Smooth muscle cell (in vitro differentiated cells): ENCODE measurements around the gene CST11. TPM values are rescaled to one million over a fixed set of nuclear protein-coding genes. Genes with fewer than 3 reads are reported as not detected.

Source experiments
- DNase-seq: peaks from one replicate; lab custom pipeline; 2025; ENCODE audit not compliant: unreplicated experiment; lab: John Stamatoyannopoulos, UW
- H2AFZ ChIP-seq: fragments of 200-600 bp; sonication (generic); 2 replicates; pipeline ENCODE4 v1.6.0; 2016; ENCODE audit warnings: antibody characterized with exemption, low read depth, mild to moderate bottlenecking
- H3F3A ChIP-seq: fragments of 200-600 bp; sonication (generic); 2 replicates; pipeline ENCODE4 v1.6.0; 2017; ENCODE audit warnings: antibody characterized with exemption, low read depth
- H3K27ac ChIP-seq: fragments of 200-600 bp; sonication (generic); 2 replicates; pipeline ENCODE4 v1.5.1; 2016; ENCODE audit warnings: low read depth, mild to moderate bottlenecking
- H3K27me3 ChIP-seq: fragments of 200-600 bp; sonication (generic); 2 replicates; pipeline ENCODE4 v1.6.1; 2016; ENCODE audit warnings: low read depth, mild to moderate bottlenecking
- H3K36me3 ChIP-seq: fragments of 200-600 bp; sonication (generic); 2 replicates; pipeline ENCODE4 v1.5.1; 2016; ENCODE audit warnings: low read depth
- H3K4me1 ChIP-seq: fragments of 200-600 bp; sonication (generic); 2 replicates; pipeline ENCODE4 v1.5.1; 2016; ENCODE audit warnings: low read depth
- H3K4me2 ChIP-seq: fragments of 200-600 bp; sonication (generic); 2 replicates; pipeline ENCODE4 v1.6.0; 2016; ENCODE audit warnings: mild to moderate bottlenecking
- H3K4me3 ChIP-seq: fragments of 200-600 bp; sonication (generic); 2 replicates; pipeline ENCODE4 v1.5.1; 2016; ENCODE audit warnings: mild to moderate bottlenecking
- H3K79me2 ChIP-seq: fragments of 200-600 bp; sonication (generic); 2 replicates; pipeline ENCODE4 v1.6.0; 2016; ENCODE audit warnings: low read depth, mild to moderate bottlenecking
- H3K9ac ChIP-seq: fragments of 200-600 bp; sonication (generic); 2 replicates; pipeline ENCODE4 v1.6.0; 2016; ENCODE audit warnings: low read depth
- H3K9me3 ChIP-seq: fragments of 200-600 bp; sonication (generic); replicated peaks from 2 replicates; pipeline ENCODE4 v1.5.1; 2016; ENCODE audit warnings: low read depth
- H4K20me1 ChIP-seq: fragments of 200-600 bp; sonication (generic); 2 replicates; pipeline ENCODE4 v1.6.0; 2016; ENCODE audit warnings: low read depth
- WGBS: methylation state at CpG from one replicate; pipeline ENCODE4 v1.1.7; 2016; ENCODE audit warnings: low lambda C conversion rate; 5-methylcytosine and 5-hydroxymethylcytosine counted together
- polyA plus RNA-seq: library from polyadenylated mRNA; unstranded; fragments of >200 nt; fragmentation: Nextera tagmentation; extraction: Ambion mirVana; gene quantifications from 2 replicates; pipeline ENCODE4 v1.2.1, GENCODE V29; 2016
- total RNA-seq: library from RNA; depleted of rRNA; stranded (reverse); fragments of >200 nt; gene quantifications from 2 replicates; pipeline ENCODE4 v1.2.3, GENCODE V29; 2014
- TF ChIP-seq, protein P1 (sequence below): fragments of 200-600 bp; sonication (generic); IDR thresholded peaks from 2 replicates; pipeline ENCODE4 v1.5.1; 2017; ENCODE audit warnings: borderline replicate concordance, mild to moderate bottlenecking, antibody characterized with exemption; ENCODE audit not compliant: insufficient read depth, poor library complexity, severe bottlenecking

CST11 gene
- total and polyA plus RNA-seq, 2 experiments from 2014 or later = not detected

DNA sequence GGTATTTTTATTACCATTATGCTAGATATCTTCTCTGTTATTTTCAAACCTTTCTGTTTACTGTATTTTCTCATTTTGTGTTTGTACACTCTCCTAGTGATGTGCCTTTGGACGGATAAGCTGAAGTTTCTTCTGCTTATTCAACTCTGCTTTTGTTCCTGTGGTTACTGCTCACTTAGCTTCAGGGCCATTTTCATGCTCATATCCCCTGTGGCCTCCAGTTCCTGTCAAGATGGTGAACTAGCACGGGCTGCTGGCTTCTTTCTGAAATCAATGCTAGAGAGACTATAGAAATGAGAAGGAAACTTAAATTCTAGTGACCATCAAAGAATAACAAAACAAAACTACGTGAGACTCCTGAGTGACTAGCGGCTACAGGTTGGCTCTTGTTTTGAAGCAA, 31.4 kb upstream of the CST11 start:
- WGBS = 77% methylated on average over 4 of the region's 4 CpGs
- Histone ChIP-seq H3K4me2 (no peak overlapping the region), H3K9ac (no peak overlapping the region)

DNA sequence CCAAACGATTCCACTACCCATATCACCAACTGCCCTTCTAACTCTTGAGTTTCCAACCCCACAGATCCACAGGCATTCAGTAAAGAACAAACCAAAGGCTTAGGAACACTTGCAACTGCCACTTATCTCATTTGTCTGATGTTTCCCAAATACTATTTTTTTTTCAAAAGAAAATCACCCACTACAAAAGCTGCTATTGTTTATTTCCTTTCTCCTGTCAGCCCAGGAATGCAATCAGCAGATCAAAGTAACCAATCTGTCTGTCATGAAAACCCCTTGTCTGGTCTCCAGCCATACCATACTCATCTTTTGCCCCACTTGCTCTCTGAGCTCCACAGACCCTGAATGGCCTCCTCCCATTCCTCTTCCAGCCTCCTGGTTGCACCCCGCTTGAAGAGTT, 29.5 kb upstream of the CST11 start:
- Histone ChIP-seq H4K20me1 (no peaks in the 10 kb centered on the region), H3K27ac (no peak overlapping the region), H3K4me3 (no peak overlapping the region), H3F3A (no peaks in the 10 kb centered on the region), H3K36me3 (no peaks in the 10 kb centered on the region), H3K4me1 (no peaks in the 10 kb centered on the region), H3K79me2 (no peaks in the 10 kb centered on the region), H3K4me2 (no peak overlapping the region), H2AFZ (no peak overlapping the region), H3K27me3 (no peaks in the 10 kb centered on the region), H3K9me3 (no peaks in the 10 kb centered on the region), H3K9ac (no peak overlapping the region)
- 73% methylated on average over 2 of the region's 2 CpGs for WGBS
- TF ChIP-seq, protein P1, sequence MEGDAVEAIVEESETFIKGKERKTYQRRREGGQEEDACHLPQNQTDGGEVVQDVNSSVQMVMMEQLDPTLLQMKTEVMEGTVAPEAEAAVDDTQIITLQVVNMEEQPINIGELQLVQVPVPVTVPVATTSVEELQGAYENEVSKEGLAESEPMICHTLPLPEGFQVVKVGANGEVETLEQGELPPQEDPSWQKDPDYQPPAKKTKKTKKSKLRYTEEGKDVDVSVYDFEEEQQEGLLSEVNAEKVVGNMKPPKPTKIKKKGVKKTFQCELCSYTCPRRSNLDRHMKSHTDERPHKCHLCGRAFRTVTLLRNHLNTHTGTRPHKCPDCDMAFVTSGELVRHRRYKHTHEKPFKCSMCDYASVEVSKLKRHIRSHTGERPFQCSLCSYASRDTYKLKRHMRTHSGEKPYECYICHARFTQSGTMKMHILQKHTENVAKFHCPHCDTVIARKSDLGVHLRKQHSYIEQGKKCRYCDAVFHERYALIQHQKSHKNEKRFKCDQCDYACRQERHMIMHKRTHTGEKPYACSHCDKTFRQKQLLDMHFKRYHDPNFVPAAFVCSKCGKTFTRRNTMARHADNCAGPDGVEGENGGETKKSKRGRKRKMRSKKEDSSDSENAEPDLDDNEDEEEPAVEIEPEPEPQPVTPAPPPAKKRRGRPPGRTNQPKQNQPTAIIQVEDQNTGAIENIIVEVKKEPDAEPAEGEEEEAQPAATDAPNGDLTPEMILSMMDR = no peak
- no peak for DNase-seq

More for the DNA sequence above, 31.4 kb upstream of the CST11 start:
- H3K79me2 ChIP-seq = no peaks in the 10 kb centered on the region
- TF ChIP-seq, protein P1 = no peak
- H2AFZ ChIP-seq = no peak overlapping the region
- H4K20me1 ChIP-seq = no peaks in the 10 kb centered on the region
- H3K9me3 ChIP-seq = no peaks in the 10 kb centered on the region
- no peaks in the 10 kb centered on the region for H3K4me1 ChIP-seq
- H3F3A ChIP-seq = no peaks in the 10 kb centered on the region
- no peak for DNase-seq
- H3K27ac ChIP-seq = no peak overlapping the region
- no peak overlapping the region for H3K4me3 ChIP-seq
- no peaks in the 10 kb centered on the region for H3K27me3 ChIP-seq
- H3K36me3 ChIP-seq = no peaks in the 10 kb centered on the region

DNA sequence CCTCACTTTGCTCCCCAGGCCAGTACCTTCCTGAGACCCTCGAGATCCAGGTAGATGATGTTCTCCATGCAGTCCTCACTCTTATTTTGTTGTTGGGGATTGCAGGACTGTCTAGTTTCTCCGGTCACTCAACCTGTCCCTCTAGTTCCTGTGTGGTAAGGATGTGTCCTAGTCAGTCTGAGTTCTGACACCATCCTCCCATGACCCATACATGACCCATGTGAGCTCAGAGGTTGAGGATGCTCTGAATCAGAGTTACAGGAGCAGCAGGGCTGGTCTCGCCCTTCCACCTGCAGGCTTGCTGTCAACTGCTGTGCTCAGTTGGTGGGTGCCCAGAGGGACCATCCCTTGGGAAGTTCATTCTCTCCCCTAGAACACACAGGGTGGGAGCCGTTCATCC, 26.4 kb upstream of the CST11 start:
- H3K4me3 ChIP-seq = no peak overlapping the region
- H3K79me2 ChIP-seq = no peaks in the 10 kb centered on the region
- no peaks in the 10 kb centered on the region for H3K4me1 ChIP-seq
- H3K4me2 ChIP-seq = no peak overlapping the region
- no peak overlapping the region for H3K9ac ChIP-seq
- H3K27ac ChIP-seq = no peak overlapping the region
- H4K20me1 ChIP-seq = no peaks in the 10 kb centered on the region
- TF ChIP-seq, protein P1 = no peak
- H3K27me3 ChIP-seq = no peaks in the 10 kb centered on the region
- no peak for DNase-seq
- no peaks in the 10 kb centered on the region for H3K9me3 ChIP-seq
- WGBS = 85% methylated on average over 4 of the region's 4 CpGs
- no peaks in the 10 kb centered on the region for H3F3A ChIP-seq
- H3K36me3 ChIP-seq = no peaks in the 10 kb centered on the region
- no peak overlapping the region for H2AFZ ChIP-seq

DNA sequence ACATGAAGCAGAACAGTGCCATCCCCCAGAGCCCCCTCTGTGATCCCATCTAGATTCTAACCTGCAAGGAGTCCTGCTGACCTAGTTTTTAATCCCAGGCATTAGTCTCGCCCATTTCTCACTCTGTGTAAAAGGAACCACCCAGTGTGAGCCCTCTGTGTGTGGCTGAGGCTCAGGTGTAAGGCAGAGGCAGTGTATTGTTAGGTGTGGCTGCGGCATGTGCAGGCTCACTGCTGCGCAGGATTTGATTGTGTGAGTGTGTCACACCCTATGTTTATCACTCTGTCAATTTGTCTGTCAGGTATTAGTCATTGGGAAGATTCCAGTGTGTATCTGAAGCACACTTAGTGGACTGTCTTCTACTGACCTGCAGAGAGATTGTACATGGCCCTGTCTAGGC, 24.5 kb upstream of the CST11 start:
- H3K9ac ChIP-seq = no peak overlapping the region
- no peak overlapping the region for H2AFZ ChIP-seq
- no peak overlapping the region for H3K4me2 ChIP-seq
- no peaks in the 10 kb centered on the region for H3F3A ChIP-seq
- H3K4me1 ChIP-seq = no peaks in the 10 kb centered on the region
- no peaks in the 10 kb centered on the region for H3K79me2 ChIP-seq
- 79% methylated on average over 3 of the region's 3 CpGs for WGBS
- no peaks in the 10 kb centered on the region for H3K36me3 ChIP-seq
- no peak overlapping the region for H3K4me3 ChIP-seq
- no peaks in the 10 kb centered on the region for H4K20me1 ChIP-seq
- TF ChIP-seq, protein P1 = no peak
- no peak for DNase-seq
- no peaks in the 10 kb centered on the region for H3K9me3 ChIP-seq
- H3K27me3 ChIP-seq = no peaks in the 10 kb centered on the region
- H3K27ac ChIP-seq = no peak overlapping the region
